ENCODE data around the gene ZFP42.
"Not testable (repeated sequence)": the region's sequence is repeated elsewhere in the genome, so short reads cannot be mapped to it uniquely, and the experiment has no call there.

The ZFP42 gene

GRCh38 chr4:187995322-187996207 is at the start of gene ZFP42:
TSS of gene ZFP42 (plus strand) at chr4:187995771. CDS start at chr4:188002808, 7,037 bp downstream.
- peak; percentile 79 for DNase-seq (ENCODE audit: low read depth, low spot score)

- DNase-seq (ENCODE audit: low read depth, low spot score) = no peak
These were observed 34.4 kb upstream of the ZFP42 start for GRCh38 chr4:187961171-187961570.

GRCh38 chr4:187961961-187962360 is 33.6 kb upstream of the ZFP42 start:
- DNase-seq (ENCODE audit: low read depth, low spot score) = no peak

- DNase-seq (ENCODE audit: low read depth, low spot score) = no peak
These were observed 32.6 kb upstream of the ZFP42 start for GRCh38 chr4:187962926-187963325.

- DNase-seq (ENCODE audit: low read depth, low spot score) = no peak
These were observed 29.8 kb upstream of the ZFP42 start for GRCh38 chr4:187965726-187966125.

GRCh38 chr4:187972135-187972534 is 23.4 kb upstream of the ZFP42 start:
- no peak for DNase-seq (ENCODE audit: low read depth, low spot score)

- no peak for DNase-seq (ENCODE audit: low read depth, low spot score)
These were observed 11.8 kb upstream of the ZFP42 start for GRCh38 chr4:187983746-187984145.

- no peak for DNase-seq (ENCODE audit: low read depth, low spot score)
These were observed 2.6 kb upstream of the ZFP42 start for GRCh38 chr4:187992971-187993370.

- no peak for DNase-seq (ENCODE audit: low read depth, low spot score)
These were observed 1.7 kb upstream of the ZFP42 start for GRCh38 chr4:187993827-187994226.

GRCh38 chr4:187996502-187997177 is 1.1 kb downstream of the ZFP42 start:
- DNase-seq (ENCODE audit: low read depth, low spot score) = no peak

- not testable (repeated sequence) for DNase-seq (ENCODE audit: low read depth, low spot score)
These were observed 2.4 kb downstream of the ZFP42 start for GRCh38 chr4:187997991-187998390.

GRCh38 chr4:187999406-187999932 is 3.9 kb downstream of the ZFP42 start:
- DNase-seq (ENCODE audit: low read depth, low spot score) = no peak

- DNase-seq (ENCODE audit: low read depth, low spot score) = no peak
These were observed 6.8 kb downstream of the ZFP42 start for GRCh38 chr4:188002323-188002722.

- no peak for DNase-seq (ENCODE audit: low read depth, low spot score)
These were observed 7.2 kb downstream of the ZFP42 start for GRCh38 chr4:188002751-188003150.

GRCh38 chr4:188005561-188005960 is 10.0 kb downstream of the ZFP42 start:
- no peak for DNase-seq (ENCODE audit: low read depth, low spot score)

GRCh38 chr4:188006285-188006848 is 10.8 kb downstream of the ZFP42 start:
- no peak for DNase-seq (ENCODE audit: low read depth, low spot score)

- no peak for DNase-seq (ENCODE audit: low read depth, low spot score)
These were observed 12.8 kb downstream of the ZFP42 start for GRCh38 chr4:188008377-188008776.

- no peak for DNase-seq (ENCODE audit: low read depth, low spot score)
These were observed 16.9 kb downstream of the ZFP42 start for GRCh38 chr4:188012426-188012945.

GRCh38 chr4:188015025-188015940 is 19.7 kb downstream of the ZFP42 start:
- DNase-seq (ENCODE audit: low read depth, low spot score) = no peak

- no peak for DNase-seq (ENCODE audit: low read depth, low spot score)
These were observed 21.2 kb downstream of the ZFP42 start for GRCh38 chr4:188016754-188017153.

- DNase-seq (ENCODE audit: low read depth, low spot score) = no peak
These were observed 22.7 kb downstream of the ZFP42 start for GRCh38 chr4:188018262-188018661.
